ENCODE data around the gene CNTRL.

CNTRL gene

GRCh38 chr9:121201738-121202533 lies 127.2 kb downstream of the CNTRL start, which contains the start of gene RAB14:
RAB14 (minus strand) TSS chr9:121201869; CDS start chr9:121193412, 8,457 bp downstream.
- FAIRE-seq (no peak), DNase-seq (ENCODE audit: insufficient read length, low spot score) (peak; percentile 85)
- peak; percentile 52 for TF ChIP-seq CTCF (IDR thresholded peaks at IDR 0.05; ENCODE audit: insufficient read depth, missing control alignments)

GRCh38 chr9:121204121-121204520 lies 129.4 kb downstream of the CNTRL start:
- TF ChIP-seq CTCF (IDR thresholded peaks at IDR 0.05; ENCODE audit: insufficient read depth, missing control alignments): no peak
- FAIRE-seq: no peak

DNA sequence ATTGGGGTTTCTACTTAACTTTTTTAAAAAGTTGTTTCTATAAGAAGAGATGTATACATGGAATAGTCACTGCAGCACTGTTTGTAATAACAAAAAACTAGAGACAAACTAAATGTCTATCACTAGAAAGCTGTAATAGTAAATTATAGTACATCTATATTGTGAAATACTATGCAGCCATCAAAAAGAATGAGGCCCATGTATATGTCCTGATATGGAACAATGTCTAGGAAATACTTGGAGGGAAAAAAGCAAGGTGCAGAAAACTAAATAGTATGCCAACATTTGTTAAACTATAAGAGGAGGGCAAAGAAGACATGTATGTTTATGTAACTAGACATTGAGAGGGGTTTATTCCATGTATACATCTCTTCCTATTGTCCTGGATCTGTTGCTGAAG lies 129.9 kb downstream of the CNTRL start:
- DNase-seq (ENCODE audit: insufficient read length, low spot score) (no peak), FAIRE-seq (no peak)
- no peak for TF ChIP-seq CTCF (IDR thresholded peaks at IDR 0.05; ENCODE audit: insufficient read depth, missing control alignments)

More at GRCh38 chr9:121204121-121204520, 129.4 kb downstream of the CNTRL start:
- DNase-seq (ENCODE audit: insufficient read length, low spot score): no peak

GRCh38 chr9:121206516-121207370 lies 132.0 kb downstream of the CNTRL start:
- DNase-seq (ENCODE audit: insufficient read length, low spot score) (no peak), FAIRE-seq (no peak)
- TF ChIP-seq CTCF (IDR thresholded peaks at IDR 0.05; ENCODE audit: insufficient read depth, missing control alignments): no peak

DNA sequence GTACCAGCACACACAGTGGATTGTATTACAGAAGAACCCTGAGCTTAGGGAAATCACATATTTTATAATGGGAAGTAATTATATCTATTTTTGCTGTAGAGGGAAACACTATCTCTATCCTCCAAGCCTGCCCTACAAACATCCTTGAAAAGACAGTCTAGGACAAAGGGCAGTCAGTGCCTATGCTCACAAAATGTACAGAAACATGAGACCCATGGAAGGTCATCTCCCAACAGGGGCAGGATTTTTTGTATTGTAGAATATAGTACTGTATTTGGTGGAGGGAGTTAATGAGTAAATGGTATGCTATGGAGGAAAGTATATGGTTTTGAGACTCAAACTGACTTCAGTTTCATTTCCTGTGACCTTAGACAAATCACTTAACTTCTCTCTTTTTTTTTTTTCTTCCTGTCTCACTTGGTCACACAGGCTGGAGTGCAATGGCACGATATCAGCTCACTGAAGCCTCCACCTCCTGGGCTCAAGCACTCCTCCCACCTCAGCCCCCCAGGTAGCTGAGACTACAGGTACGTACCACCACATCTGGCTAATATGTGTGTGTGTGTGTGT lies 132.7 kb downstream of the CNTRL start:
- no peak for DNase-seq (ENCODE audit: insufficient read length, low spot score)
- no peak for TF ChIP-seq CTCF (IDR thresholded peaks at IDR 0.05; ENCODE audit: insufficient read depth, missing control alignments)
- no peak for FAIRE-seq

GRCh38 chr9:121210536-121210935 lies 135.8 kb downstream of the CNTRL start:
- TF ChIP-seq CTCF (IDR thresholded peaks at IDR 0.05; ENCODE audit: insufficient read depth, missing control alignments): no peak
- DNase-seq (ENCODE audit: insufficient read length, low spot score): no peak
- FAIRE-seq: no peak

All from D721Med (cell line).